ENCODE data around the gene CLCN5. TPM values are rescaled to one million over a fixed set of nuclear protein-coding genes. Genes with fewer than 3 reads are reported as not detected.

Gene CLCN5
- total RNA-seq, 2 donors from 2014 or later: 2.0 to 13.6 TPM

DNA sequence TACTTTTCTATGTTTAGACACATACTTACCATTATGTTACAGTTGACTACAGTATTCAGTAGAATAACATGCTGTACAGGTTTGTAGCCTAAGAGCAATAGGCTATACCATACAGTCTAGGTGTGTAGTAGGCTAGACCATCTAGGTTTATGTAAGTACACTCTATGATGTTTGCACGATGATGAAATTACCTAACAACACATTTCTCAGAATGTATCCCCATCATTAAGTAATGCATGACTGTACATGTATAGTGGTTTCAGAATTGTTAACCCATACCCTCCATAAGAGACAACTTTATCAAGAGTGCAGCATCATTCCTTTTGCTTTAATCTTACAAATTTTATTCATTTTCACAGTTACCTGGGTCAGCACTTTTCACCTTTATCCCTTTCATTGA, 126.8 kb downstream of the CLCN5 start:
- WGBS: 74% methylated on average over 1 of the region's 1 CpG

DNA sequence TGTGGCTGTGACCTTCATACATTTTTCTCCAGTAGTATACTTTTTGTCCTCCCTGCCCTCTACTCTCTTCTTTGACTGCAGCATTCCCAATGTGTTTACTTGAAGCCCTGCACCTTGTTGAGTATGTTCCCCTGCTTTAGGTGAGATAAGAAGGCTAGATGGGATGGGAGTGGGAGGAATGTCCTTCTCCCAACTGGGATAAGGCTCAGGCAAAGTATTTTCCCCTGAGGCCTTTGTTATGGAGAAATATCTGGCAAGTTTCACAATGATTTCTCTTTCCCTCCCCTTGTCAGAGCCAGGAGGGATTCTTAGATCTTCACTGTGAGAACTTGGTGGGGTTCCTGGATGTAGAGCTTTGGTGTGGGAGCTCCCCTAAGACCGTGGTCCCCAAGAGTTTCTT, 131.8 kb downstream of the CLCN5 start:
- H3K9me3 ChIP-seq: no peaks in the 10 kb centered on the region
- no peaks in the 10 kb centered on the region for H3K27me3 ChIP-seq (replicated peaks; ENCODE audit: insufficient read depth)
- H3K4me3 ChIP-seq: no peak overlapping the region
- WGBS: 57% methylated on average over 1 of the region's 1 CpG
- no peak for TF ChIP-seq POLR2AphosphoS5 (IDR thresholded peaks at IDR 0.05)
- TF ChIP-seq POLR2A (IDR thresholded peaks at IDR 0.05): no peak
- TF ChIP-seq, protein P1, sequence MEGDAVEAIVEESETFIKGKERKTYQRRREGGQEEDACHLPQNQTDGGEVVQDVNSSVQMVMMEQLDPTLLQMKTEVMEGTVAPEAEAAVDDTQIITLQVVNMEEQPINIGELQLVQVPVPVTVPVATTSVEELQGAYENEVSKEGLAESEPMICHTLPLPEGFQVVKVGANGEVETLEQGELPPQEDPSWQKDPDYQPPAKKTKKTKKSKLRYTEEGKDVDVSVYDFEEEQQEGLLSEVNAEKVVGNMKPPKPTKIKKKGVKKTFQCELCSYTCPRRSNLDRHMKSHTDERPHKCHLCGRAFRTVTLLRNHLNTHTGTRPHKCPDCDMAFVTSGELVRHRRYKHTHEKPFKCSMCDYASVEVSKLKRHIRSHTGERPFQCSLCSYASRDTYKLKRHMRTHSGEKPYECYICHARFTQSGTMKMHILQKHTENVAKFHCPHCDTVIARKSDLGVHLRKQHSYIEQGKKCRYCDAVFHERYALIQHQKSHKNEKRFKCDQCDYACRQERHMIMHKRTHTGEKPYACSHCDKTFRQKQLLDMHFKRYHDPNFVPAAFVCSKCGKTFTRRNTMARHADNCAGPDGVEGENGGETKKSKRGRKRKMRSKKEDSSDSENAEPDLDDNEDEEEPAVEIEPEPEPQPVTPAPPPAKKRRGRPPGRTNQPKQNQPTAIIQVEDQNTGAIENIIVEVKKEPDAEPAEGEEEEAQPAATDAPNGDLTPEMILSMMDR (IDR thresholded peaks at IDR 0.05): no peak
- no peak for DNase-seq (ENCODE audit: low spot score)
- H3K36me3 ChIP-seq: no peaks in the 10 kb centered on the region
- H3K27ac ChIP-seq: no peak overlapping the region
- intact Hi-C loops (cut with DNase I): no loop called here
- no peaks in the 10 kb centered on the region for H3K4me1 ChIP-seq (replicated peaks)

More for the DNA sequence above, 126.8 kb downstream of the CLCN5 start:
- Histone ChIP-seq H3K27me3 (replicated peaks; ENCODE audit: insufficient read depth) (no peaks in the 10 kb centered on the region), H3K9me3 (no peaks in the 10 kb centered on the region), H3K27ac (no peak overlapping the region), H3K36me3 (no peaks in the 10 kb centered on the region), H3K4me1 (replicated peaks) (no peaks in the 10 kb centered on the region), H3K4me3 (no peak overlapping the region)
- TF ChIP-seq, protein P1 (IDR thresholded peaks at IDR 0.05): no peak
- TF ChIP-seq POLR2AphosphoS5 (IDR thresholded peaks at IDR 0.05) (no peak), POLR2A (IDR thresholded peaks at IDR 0.05) (no peak)
- no peak for DNase-seq (ENCODE audit: low spot score)
- intact Hi-C loops (cut with DNase I): no loop called here

DNA sequence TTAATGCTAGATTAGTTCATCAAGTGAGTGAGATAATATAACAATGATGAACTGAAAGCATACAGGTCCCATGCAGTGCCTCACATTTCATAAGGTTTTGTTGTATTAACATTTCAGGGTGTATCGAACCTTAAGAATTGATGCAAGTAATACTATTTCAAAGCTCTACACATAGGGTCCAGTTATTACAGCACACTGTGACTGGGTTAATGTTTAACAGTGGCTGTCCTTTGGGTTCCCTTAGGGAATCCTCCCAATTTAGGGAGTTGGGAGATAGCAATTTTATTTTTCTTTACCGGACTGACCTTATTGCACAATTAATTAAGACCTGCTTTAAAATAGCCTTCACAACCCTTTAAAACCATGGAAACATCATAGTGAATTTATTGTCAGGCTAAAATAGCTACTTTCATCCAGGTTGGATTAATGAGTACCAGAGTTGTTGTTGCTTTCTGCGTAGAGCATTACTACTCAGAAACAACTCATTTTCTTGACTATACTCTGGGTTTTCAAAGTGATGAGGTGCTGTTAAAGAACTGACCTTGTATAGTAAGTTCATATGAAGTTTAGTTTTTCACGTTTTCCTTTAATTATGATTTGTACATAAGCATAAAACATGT, 144.0 kb downstream of the CLCN5 start:
- H3K27me3 ChIP-seq (replicated peaks; ENCODE audit: insufficient read depth): no peaks in the 10 kb centered on the region
- no peak for TF ChIP-seq POLR2A (IDR thresholded peaks at IDR 0.05)
- TF ChIP-seq POLR2AphosphoS5 (IDR thresholded peaks at IDR 0.05): no peak
- TF ChIP-seq, protein P1 (IDR thresholded peaks at IDR 0.05): no peak
- DNase-seq (ENCODE audit: low spot score): no peak
- H3K4me1 ChIP-seq (replicated peaks): no peaks in the 10 kb centered on the region
- no peak overlapping the region for H3K4me3 ChIP-seq
- H3K9me3 ChIP-seq: no peaks in the 10 kb centered on the region
- no peaks in the 10 kb centered on the region for H3K36me3 ChIP-seq
- 62% methylated on average over 4 of the region's 4 CpGs for WGBS
- intact Hi-C loops (cut with DNase I): no loop called here
- no peak overlapping the region for H3K27ac ChIP-seq

- H3K4me1 ChIP-seq (replicated peaks): no peaks in the 10 kb centered on the region
- no peak for DNase-seq (ENCODE audit: low spot score)
- no peak for TF ChIP-seq POLR2A (IDR thresholded peaks at IDR 0.05)
- TF ChIP-seq, protein P1 (IDR thresholded peaks at IDR 0.05): no peak
- no peak for TF ChIP-seq POLR2AphosphoS5 (IDR thresholded peaks at IDR 0.05)
- no peaks in the 10 kb centered on the region for H3K27me3 ChIP-seq (replicated peaks; ENCODE audit: insufficient read depth)
- H3K9me3 ChIP-seq: no peaks in the 10 kb centered on the region
- 27% methylated on average over 9 of the region's 9 CpGs for WGBS
- intact Hi-C loops (cut with DNase I): no loop called here
- H3K36me3 ChIP-seq: no peaks in the 10 kb centered on the region
- no peak overlapping the region for H3K4me3 ChIP-seq
- H3K27ac ChIP-seq: no peak overlapping the region
Measured at GRCh38 chrX:50067435-50068284, 145.3 kb downstream of the CLCN5 start.

- H3K27me3 ChIP-seq (replicated peaks; ENCODE audit: insufficient read depth): no peaks in the 10 kb centered on the region
- WGBS: 93% methylated on average over 2 of the region's 2 CpGs
- no peaks in the 10 kb centered on the region for H3K4me1 ChIP-seq (replicated peaks)
- H3K36me3 ChIP-seq: no peaks in the 10 kb centered on the region
- intact Hi-C loops (cut with DNase I): no loop called here
- no peak overlapping the region for H3K4me3 ChIP-seq
- H3K27ac ChIP-seq: no peak overlapping the region
- H3K9me3 ChIP-seq: no peaks in the 10 kb centered on the region
- DNase-seq (ENCODE audit: low spot score): no peak
- TF ChIP-seq POLR2AphosphoS5 (IDR thresholded peaks at IDR 0.05) (no peak), POLR2A (IDR thresholded peaks at IDR 0.05) (no peak)
- TF ChIP-seq, protein P1 (IDR thresholded peaks at IDR 0.05): no peak
Measured at GRCh38 chrX:50068285-50068563, 145.8 kb downstream of the CLCN5 start.

Data from prostate gland (tissue), 2 donors.